22Rv1 (cell line): ENCODE results near the gene UBN2.

ENCODE experiments used
- CTCF ChIP-seq: fragments of 450-650 bp; IDR thresholded peaks from 2 replicates; pipeline ENCODE4 v1.5.1; 2017; ENCODE audit warnings: mild to moderate bottlenecking
- ZFX ChIP-seq: fragments of 450-650 bp; IDR thresholded peaks from 2 replicates; pipeline ENCODE4 v1.6.1; 2017; ENCODE audit warnings: antibody characterized with exemption, borderline replicate concordance

DNA sequence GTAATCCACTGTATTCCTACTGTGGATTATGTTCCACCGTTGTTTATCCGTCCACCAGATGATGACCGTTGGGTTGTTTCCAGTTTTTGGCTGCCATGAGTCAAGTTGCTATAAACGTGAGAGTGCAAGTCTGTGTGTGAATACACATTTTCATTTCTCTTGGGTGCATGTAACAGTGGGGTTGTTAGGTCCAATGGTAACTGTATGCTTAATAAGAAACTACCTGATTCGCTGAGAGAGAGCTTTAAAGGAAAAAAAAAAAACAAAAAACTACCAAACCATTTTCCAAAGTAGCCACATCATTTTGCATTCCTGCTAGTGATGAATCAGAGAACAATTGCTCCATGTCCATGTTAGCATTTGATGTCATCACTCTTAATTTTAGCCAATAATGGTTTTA lies 15.9 kb downstream of the UBN2 start:
- TF ChIP-seq CTCF: no peak
- TF ChIP-seq ZFX: no peak
